GM12875 (cell line): ENCODE data around the gene PITPNC1.

ENCODE experiments used
- H3K4me3 ChIP-seq: one replicate; pipeline ENCODE4 v1.5.1; 2011; ENCODE audit warnings: low read depth, low read length, control low read depth
- TF ChIP-seq, protein P1 (sequence below): IDR thresholded peaks from 2 replicates; pipeline ENCODE4 v1.5.1; 2011; ENCODE audit warnings: low read depth, mild to moderate bottlenecking, control low read depth, inconsistent platforms, low read length, moderate library complexity, borderline replicate concordance; ENCODE audit not compliant: insufficient read depth

PITPNC1 gene

GRCh38 chr17:67742025-67742424 lies 364.9 kb downstream of the PITPNC1 start:
- TF ChIP-seq, protein P1, sequence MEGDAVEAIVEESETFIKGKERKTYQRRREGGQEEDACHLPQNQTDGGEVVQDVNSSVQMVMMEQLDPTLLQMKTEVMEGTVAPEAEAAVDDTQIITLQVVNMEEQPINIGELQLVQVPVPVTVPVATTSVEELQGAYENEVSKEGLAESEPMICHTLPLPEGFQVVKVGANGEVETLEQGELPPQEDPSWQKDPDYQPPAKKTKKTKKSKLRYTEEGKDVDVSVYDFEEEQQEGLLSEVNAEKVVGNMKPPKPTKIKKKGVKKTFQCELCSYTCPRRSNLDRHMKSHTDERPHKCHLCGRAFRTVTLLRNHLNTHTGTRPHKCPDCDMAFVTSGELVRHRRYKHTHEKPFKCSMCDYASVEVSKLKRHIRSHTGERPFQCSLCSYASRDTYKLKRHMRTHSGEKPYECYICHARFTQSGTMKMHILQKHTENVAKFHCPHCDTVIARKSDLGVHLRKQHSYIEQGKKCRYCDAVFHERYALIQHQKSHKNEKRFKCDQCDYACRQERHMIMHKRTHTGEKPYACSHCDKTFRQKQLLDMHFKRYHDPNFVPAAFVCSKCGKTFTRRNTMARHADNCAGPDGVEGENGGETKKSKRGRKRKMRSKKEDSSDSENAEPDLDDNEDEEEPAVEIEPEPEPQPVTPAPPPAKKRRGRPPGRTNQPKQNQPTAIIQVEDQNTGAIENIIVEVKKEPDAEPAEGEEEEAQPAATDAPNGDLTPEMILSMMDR: no peak
- no peak overlapping the region for H3K4me3 ChIP-seq
